ENCODE data around the gene QPRT.

DNA sequence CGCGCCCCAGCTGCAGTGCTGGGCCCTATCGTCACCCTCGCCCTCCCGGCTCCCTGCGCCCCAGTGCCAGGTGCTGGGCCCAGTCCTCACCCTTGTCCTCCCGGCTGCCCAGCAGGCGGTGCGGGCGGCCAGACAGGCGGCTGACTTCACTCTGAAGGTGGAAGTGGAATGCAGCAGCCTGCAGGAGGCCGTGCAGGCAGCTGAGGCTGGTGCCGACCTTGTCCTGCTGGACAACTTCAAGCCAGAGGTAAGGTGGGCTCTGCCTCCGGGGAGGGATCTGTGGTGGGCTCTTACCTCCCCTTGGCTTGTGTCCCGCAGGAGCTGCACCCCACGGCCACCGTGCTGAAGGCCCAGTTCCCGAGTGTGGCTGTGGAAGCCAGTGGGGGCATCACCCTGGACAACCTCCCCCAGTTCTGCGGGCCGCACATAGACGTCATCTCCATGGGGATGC, 17.9 kb downstream of the QPRT start:
- TF ChIP-seq, protein P1, sequence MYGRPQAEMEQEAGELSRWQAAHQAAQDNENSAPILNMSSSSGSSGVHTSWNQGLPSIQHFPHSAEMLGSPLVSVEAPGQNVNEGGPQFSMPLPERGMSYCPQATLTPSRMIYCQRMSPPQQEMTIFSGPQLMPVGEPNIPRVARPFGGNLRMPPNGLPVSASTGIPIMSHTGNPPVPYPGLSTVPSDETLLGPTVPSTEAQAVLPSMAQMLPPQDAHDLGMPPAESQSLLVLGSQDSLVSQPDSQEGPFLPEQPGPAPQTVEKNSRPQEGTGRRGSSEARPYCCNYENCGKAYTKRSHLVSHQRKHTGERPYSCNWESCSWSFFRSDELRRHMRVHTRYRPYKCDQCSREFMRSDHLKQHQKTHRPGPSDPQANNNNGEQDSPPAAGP (tag by site-specific recombination; IDR thresholded peaks at IDR 0.05) = no peak
- TF ChIP-seq, protein P2, sequence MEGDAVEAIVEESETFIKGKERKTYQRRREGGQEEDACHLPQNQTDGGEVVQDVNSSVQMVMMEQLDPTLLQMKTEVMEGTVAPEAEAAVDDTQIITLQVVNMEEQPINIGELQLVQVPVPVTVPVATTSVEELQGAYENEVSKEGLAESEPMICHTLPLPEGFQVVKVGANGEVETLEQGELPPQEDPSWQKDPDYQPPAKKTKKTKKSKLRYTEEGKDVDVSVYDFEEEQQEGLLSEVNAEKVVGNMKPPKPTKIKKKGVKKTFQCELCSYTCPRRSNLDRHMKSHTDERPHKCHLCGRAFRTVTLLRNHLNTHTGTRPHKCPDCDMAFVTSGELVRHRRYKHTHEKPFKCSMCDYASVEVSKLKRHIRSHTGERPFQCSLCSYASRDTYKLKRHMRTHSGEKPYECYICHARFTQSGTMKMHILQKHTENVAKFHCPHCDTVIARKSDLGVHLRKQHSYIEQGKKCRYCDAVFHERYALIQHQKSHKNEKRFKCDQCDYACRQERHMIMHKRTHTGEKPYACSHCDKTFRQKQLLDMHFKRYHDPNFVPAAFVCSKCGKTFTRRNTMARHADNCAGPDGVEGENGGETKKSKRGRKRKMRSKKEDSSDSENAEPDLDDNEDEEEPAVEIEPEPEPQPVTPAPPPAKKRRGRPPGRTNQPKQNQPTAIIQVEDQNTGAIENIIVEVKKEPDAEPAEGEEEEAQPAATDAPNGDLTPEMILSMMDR (tag by site-specific recombination; IDR thresholded peaks at IDR 0.05) = no peak
- TF ChIP-seq, protein P3, sequence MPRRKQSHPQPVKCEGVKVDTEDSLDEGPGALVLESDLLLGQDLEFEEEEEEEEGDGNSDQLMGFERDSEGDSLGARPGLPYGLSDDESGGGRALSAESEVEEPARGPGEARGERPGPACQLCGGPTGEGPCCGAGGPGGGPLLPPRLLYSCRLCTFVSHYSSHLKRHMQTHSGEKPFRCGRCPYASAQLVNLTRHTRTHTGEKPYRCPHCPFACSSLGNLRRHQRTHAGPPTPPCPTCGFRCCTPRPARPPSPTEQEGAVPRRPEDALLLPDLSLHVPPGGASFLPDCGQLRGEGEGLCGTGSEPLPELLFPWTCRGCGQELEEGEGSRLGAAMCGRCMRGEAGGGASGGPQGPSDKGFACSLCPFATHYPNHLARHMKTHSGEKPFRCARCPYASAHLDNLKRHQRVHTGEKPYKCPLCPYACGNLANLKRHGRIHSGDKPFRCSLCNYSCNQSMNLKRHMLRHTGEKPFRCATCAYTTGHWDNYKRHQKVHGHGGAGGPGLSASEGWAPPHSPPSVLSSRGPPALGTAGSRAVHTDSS (tag by site-specific recombination; IDR thresholded peaks at IDR 0.05) = no peak
- no peak for TF ChIP-seq YY1 (tag by site-specific recombination; IDR thresholded peaks at IDR 0.05)
- TF ChIP-seq ZNF623 (tag by site-specific recombination; IDR thresholded peaks at IDR 0.05) = no peak
- TF ChIP-seq, protein P4, sequence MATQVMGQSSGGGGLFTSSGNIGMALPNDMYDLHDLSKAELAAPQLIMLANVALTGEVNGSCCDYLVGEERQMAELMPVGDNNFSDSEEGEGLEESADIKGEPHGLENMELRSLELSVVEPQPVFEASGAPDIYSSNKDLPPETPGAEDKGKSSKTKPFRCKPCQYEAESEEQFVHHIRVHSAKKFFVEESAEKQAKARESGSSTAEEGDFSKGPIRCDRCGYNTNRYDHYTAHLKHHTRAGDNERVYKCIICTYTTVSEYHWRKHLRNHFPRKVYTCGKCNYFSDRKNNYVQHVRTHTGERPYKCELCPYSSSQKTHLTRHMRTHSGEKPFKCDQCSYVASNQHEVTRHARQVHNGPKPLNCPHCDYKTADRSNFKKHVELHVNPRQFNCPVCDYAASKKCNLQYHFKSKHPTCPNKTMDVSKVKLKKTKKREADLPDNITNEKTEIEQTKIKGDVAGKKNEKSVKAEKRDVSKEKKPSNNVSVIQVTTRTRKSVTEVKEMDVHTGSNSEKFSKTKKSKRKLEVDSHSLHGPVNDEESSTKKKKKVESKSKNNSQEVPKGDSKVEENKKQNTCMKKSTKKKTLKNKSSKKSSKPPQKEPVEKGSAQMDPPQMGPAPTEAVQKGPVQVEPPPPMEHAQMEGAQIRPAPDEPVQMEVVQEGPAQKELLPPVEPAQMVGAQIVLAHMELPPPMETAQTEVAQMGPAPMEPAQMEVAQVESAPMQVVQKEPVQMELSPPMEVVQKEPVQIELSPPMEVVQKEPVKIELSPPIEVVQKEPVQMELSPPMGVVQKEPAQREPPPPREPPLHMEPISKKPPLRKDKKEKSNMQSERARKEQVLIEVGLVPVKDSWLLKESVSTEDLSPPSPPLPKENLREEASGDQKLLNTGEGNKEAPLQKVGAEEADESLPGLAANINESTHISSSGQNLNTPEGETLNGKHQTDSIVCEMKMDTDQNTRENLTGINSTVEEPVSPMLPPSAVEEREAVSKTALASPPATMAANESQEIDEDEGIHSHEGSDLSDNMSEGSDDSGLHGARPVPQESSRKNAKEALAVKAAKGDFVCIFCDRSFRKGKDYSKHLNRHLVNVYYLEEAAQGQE (tag by site-specific recombination; IDR thresholded peaks at IDR 0.05) = no peak
- TF ChIP-seq ZNF791 (tag by site-specific recombination; IDR thresholded peaks at IDR 0.05) = no peak
- TF ChIP-seq ZNF292 (tag by site-specific recombination; IDR thresholded peaks at IDR 0.05; ENCODE audit: borderline replicate concordance, low read depth) = no peak
- TF ChIP-seq SP2 (tag by site-specific recombination; IDR thresholded peaks at IDR 0.05) = no peak
- no peak for TF ChIP-seq ZSCAN23 (tag by site-specific recombination; IDR thresholded peaks at IDR 0.05)
- TF ChIP-seq ZBTB8A (tag by site-specific recombination; IDR thresholded peaks at IDR 0.05) = no peak
